GM23248 (cell line): Measurements from ENCODE around the gene MTPN.

Source experiments
- EZH2 ChIP-seq: fragments of 200-600 bp; sonication (generic); IDR thresholded peaks from 2 replicates; pipeline ENCODE4 v1.6.1; 2018; ENCODE audit warnings: antibody characterized with exemption, mild to moderate bottlenecking; ENCODE audit not compliant: insufficient read depth, poor library complexity, severe bottlenecking
- EZH2phosphoT487 ChIP-seq: fragments of 200-600 bp; sonication (generic); IDR thresholded peaks from 2 replicates; pipeline ENCODE4 v1.6.1; 2018; ENCODE audit warnings: antibody characterized with exemption, moderate library complexity, mild to moderate bottlenecking, low read depth; ENCODE audit not compliant: insufficient read depth

- TF ChIP-seq EZH2phosphoT487 (no peak), EZH2 (no peak)
These were observed 13.1 kb upstream of the MTPN start for GRCh38 chr7:135990258-135990657.
